ENCODE results near the gene ZNF184. TPM values are rescaled to one million over a fixed set of nuclear protein-coding genes. Genes with fewer than 3 reads are reported as not detected.

Gene ZNF184
- total and polyA plus RNA-seq, 10 of the 15 experiments (the other 5 are each of a cell fraction or from before 2014, with no cell fraction given) = 4.1 to 15.1 (median 8.3) TPM

DNA sequence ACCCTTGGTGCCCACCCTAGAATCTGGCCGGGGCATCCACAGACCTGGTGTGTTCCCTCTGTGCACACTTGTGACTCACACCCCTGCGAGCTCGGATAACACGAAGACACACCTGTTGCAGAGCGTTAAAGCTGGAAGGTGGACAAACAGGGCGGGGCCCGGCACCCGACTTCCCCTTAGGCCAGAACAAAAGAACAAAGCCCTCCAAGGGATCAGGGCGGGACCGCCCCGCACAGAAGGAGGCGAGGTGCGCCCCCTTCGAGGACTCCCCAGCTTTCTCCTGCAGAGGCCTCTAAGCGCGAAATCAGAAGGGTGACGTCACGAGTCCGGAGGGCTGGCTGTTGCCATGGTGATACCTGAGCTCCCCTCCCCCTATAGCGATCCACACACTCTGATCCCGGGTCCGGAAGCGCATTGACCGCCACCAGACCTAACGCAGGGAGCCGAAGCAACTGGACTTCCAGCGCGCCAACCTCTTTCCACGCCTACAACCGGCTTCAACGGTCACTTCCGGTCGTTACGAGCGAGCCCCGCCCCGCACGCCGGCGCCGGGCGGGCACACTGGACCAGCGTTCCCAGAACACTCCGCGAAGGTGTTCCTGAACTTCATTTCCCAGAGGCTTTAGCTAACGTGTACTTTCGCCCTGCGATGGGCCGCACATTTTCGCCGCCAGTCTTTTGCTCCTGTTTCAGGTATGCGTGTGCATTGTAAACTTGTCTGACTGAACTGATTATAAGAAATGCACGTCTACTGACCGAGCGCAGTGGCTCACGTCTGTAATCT lies at the start of gene ZNF184 (continued):
- TF ChIP-seq, protein P1, sequence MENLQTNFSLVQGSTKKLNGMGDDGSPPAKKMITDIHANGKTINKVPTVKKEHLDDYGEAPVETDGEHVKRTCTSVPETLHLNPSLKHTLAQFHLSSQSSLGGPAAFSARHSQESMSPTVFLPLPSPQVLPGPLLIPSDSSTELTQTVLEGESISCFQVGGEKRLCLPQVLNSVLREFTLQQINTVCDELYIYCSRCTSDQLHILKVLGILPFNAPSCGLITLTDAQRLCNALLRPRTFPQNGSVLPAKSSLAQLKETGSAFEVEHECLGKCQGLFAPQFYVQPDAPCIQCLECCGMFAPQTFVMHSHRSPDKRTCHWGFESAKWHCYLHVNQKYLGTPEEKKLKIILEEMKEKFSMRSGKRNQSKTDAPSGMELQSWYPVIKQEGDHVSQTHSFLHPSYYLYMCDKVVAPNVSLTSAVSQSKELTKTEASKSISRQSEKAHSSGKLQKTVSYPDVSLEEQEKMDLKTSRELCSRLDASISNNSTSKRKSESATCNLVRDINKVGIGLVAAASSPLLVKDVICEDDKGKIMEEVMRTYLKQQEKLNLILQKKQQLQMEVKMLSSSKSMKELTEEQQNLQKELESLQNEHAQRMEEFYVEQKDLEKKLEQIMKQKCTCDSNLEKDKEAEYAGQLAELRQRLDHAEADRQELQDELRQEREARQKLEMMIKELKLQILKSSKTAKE (IDR thresholded peaks at IDR 0.05; ENCODE audit: low read depth, poor library complexity, severe bottlenecking) = peak; percentile 30
- TF ChIP-seq RELB (IDR thresholded peaks at IDR 0.05; ENCODE audit: low read depth) (peak; percentile 34), POLR2A (IDR thresholded peaks at IDR 0.05; ENCODE audit: low read depth, low read length) (peak; percentile 79), POU2F2 (IDR thresholded peaks at IDR 0.05; ENCODE audit: borderline replicate concordance, low read depth, low read length) (no peak; the same call in 2 of the 3 replicates), RELA (IDR thresholded peaks at IDR 0.05; ENCODE audit: borderline replicate concordance, partially characterized antibody) (peak; percentile 53), MEF2B (IDR thresholded peaks at IDR 0.05; ENCODE audit: partially characterized antibody, poor library complexity, severe bottlenecking) (peak; percentile 58), RB1 (IDR thresholded peaks at IDR 0.05; ENCODE audit: borderline replicate concordance) (peak; percentile 79; the same call in 1 of the 2 replicates), RCOR1 (conservative IDR thresholded peaks at IDR 0.05; ENCODE audit: low read depth, low read length) (no peak), ETV6 (conservative IDR thresholded peaks at IDR 0.05 in 1 of 2, IDR thresholded peaks at IDR 0.05 in 1 of 2; ENCODE audit: borderline replicate concordance in 1 of 2, low read depth in 1 of 2) (peak in 1 of 2 experiments; percentile 20; a peak in 1 of 4 replicates), MTA2 (IDR thresholded peaks at IDR 0.05; ENCODE audit: low read depth) (0 out of 2 replicates have a peak, but pooled peaks have one; percentile 23), CHD2 (IDR thresholded peaks at IDR 0.05; ENCODE audit: borderline replicate concordance, low read depth, low read length) (peak; percentile 87), BMI1 (IDR thresholded peaks at IDR 0.05; ENCODE audit: borderline replicate concordance) (peak; percentile 98), HDGF (IDR thresholded peaks at IDR 0.05) (peak; percentile 30; the same call in 1 of the 2 replicates), FOXK2 (IDR thresholded peaks at IDR 0.05) (no peak), MYB (IDR thresholded peaks at IDR 0.05; ENCODE audit: borderline replicate concordance, low read depth, low read length) (peak; percentile 88), EGR1 (IDR thresholded peaks at IDR 0.05; ENCODE audit: borderline replicate concordance in 1 of 2, low read depth in 2 of 2, low read length in 2 of 2) (peak; percentile 17 to 60; a peak in 1 of 3 replicates), SPI1 (IDR thresholded peaks at IDR 0.05; ENCODE audit: borderline replicate concordance, insufficient read depth, low read depth, low read length) (peak; percentile 8; the same call in 1 of the 2 replicates), CREB1 (IDR thresholded peaks at IDR 0.05; ENCODE audit: low read depth) (peak; percentile 87), TCF7 (IDR thresholded peaks at IDR 0.05; ENCODE audit: borderline replicate concordance) (no peak), MEF2A (IDR thresholded peaks at IDR 0.05; ENCODE audit: insufficient read depth, low read depth, low read length) (peak; percentile 50; the same call in 1 of the 2 replicates), ATF7 (IDR thresholded peaks at IDR 0.05; ENCODE audit: low read depth) (peak; percentile 98), ZBED1 (IDR thresholded peaks at IDR 0.05; ENCODE audit: borderline replicate concordance) (peak; percentile 33; the same call in 1 of the 2 replicates), SREBF2 (IDR thresholded peaks at IDR 0.05; ENCODE audit: low read length) (0 out of 2 replicates have a peak, but pooled peaks have one; percentile 51)
- TF ChIP-seq, protein P2, sequence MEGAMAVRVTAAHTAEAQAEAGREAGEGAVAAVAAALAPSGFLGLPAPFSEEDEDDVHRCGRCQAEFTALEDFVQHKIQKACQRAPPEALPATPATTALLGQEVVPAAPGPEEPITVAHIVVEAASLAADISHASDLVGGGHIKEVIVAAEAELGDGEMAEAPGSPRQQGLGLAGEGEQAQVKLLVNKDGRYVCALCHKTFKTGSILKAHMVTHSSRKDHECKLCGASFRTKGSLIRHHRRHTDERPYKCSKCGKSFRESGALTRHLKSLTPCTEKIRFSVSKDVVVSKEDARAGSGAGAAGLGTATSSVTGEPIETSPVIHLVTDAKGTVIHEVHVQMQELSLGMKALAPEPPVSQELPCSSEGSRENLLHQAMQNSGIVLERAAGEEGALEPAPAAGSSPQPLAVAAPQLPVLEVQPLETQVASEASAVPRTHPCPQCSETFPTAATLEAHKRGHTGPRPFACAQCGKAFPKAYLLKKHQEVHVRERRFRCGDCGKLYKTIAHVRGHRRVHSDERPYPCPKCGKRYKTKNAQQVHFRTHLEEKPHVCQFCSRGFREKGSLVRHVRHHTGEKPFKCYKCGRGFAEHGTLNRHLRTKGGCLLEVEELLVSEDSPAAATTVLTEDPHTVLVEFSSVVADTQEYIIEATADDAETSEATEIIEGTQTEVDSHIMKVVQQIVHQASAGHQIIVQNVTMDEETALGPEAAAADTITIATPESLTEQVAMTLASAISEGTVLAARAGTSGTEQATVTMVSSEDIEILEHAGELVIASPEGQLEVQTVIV (IDR thresholded peaks at IDR 0.05; ENCODE audit: borderline replicate concordance, partially characterized antibody) = peak; percentile 53

Data from GM12878 (cell line).